HepG2 (cell line): Measurements from ENCODE around the gene TMEM59. TPM values are rescaled to one million over a fixed set of nuclear protein-coding genes. Genes with fewer than 3 reads are reported as not detected.

Source experiments
- ATAC-seq: fragments of 200-7000 bp; cut with Tn5 transposase; 3 replicates; pipeline ENCODE4 v1.9.1; 2020; ENCODE audit warnings: mild to moderate bottlenecking, moderate library complexity
- BruUV-seq: library from RNA; stranded (reverse); fragments of 400-500 nt; replicated peaks from 2 replicates; lab custom pipeline; 2021; lab: Mats Ljungman, UMichigan
- CTCF ChIA-PET: fragments of 300-600 bp; formaldehyde crosslinking; extraction: SDS; loops from one replicate; lab custom pipeline; 2021; ENCODE audit warnings: low total read pairs, inconsistent platforms, low intra/inter-chr PET ratio; lab: Yijun Ruan, JAX
- POLR2A ChIA-PET: fragments of 350-600 bp; sonication (Branson Sonifier 250); formaldehyde crosslinking; loops from one replicate; lab custom pipeline; 2020; ENCODE audit warnings: antibody characterized with exemption, inconsistent platforms; lab: Yijun Ruan, JAX
- DNase-seq: peaks from one replicate; pipeline ENCODE4 v3.0.0-alpha.2; 2015; ENCODE audit warnings: low spot score
- FAIRE-seq: peaks from 3 replicates; lab custom pipeline; 2011; peaks lifted over from hg19 to GRCh38; lab: Jason Lieb, UNC
- H2AFZ ChIP-seq: one replicate; pipeline ENCODE4 v1.6.1; 2011; ENCODE audit warnings: low read length, inconsistent platforms
- H3K27ac ChIP-seq: fragments of 300-600 bp; 3 replicates; pipeline ENCODE4 v1.8.0; 2011; ENCODE audit warnings: mixed run types, mild to moderate bottlenecking, mixed read lengths, low read length, inconsistent platforms; ENCODE audit not compliant: insufficient read depth; ENCODE audit errors: extremely low read length
- H3K27me3 ChIP-seq, 2 experiments: fragments of 200-600 bp in 1 of 2; 2 replicates in 1 of 2; 3 replicates in 1 of 2; pipeline versions ENCODE4 v1.6.0 to v1.8.0; 2011; ENCODE audit warnings: low read length in 2 of 2, mild to moderate bottlenecking in 2 of 2, moderate library complexity in 2 of 2, inconsistent platforms in 1 of 2; ENCODE audit not compliant: insufficient read depth in 2 of 2, control insufficient read depth in 1 of 2
- H3K36me3 ChIP-seq, 2 experiments: fragments of 200-600 bp in 1 of 2; replicated peaks in 1 of 2; 2 replicates in 1 of 2; 3 replicates in 1 of 2; pipeline versions ENCODE4 v1.5.1 to v1.8.0; 2011; ENCODE audit warnings: low read length in 2 of 2, inconsistent platforms in 1 of 2; ENCODE audit not compliant: insufficient read depth in 2 of 2, control insufficient read depth in 1 of 2
- H3K4me1 ChIP-seq: 2 replicates; pipeline ENCODE4 v1.5.1; 2012; ENCODE audit warnings: low read length, inconsistent platforms; ENCODE audit not compliant: insufficient read depth
- H3K4me2 ChIP-seq: 2 replicates; pipeline ENCODE4 v1.6.0; 2011; ENCODE audit warnings: low read depth, low read length, inconsistent platforms
- H3K4me3 ChIP-seq, 3 experiments: fragments of 200-600 bp in 1 of 3; sonication (generic), shearing (Covaris generic) in 1 of 3; replicated peaks in 1 of 3; 2 replicates each; pipeline ENCODE4 v1.5.1; 2011 to 2016; ENCODE audit warnings: low read length in 3 of 3, inconsistent platforms in 2 of 3, low read depth in 2 of 3, mild to moderate bottlenecking in 2 of 3, control low read depth in 1 of 3, mixed read lengths in 1 of 3; ENCODE audit not compliant: insufficient read depth in 1 of 3
- H3K79me2 ChIP-seq: one replicate; pipeline ENCODE4 v1.6.1; 2011; ENCODE audit warnings: low read length, inconsistent platforms; ENCODE audit not compliant: insufficient read depth
- H3K9ac ChIP-seq: 2 replicates; pipeline ENCODE4 v1.6.0; 2011; ENCODE audit warnings: mild to moderate bottlenecking, low read depth, low read length, inconsistent platforms; ENCODE audit not compliant: insufficient read depth
- H3K9me3 ChIP-seq: 2 replicates; pipeline ENCODE4 v1.5.1; 2012; ENCODE audit warnings: mild to moderate bottlenecking, low read length
- H4K20me1 ChIP-seq: 2 replicates; pipeline ENCODE4 v1.6.0; 2011; ENCODE audit warnings: inconsistent platforms, mild to moderate bottlenecking, low read length, moderate library complexity; ENCODE audit not compliant: insufficient read depth
- CBX1 ChIP-seq: IDR thresholded peaks from one replicate; pipeline ENCODE4 v1.6.1; 2016; ENCODE audit warnings: antibody characterized with exemption, low read depth
- CBX5 ChIP-seq: sonication (generic); formaldehyde crosslinking; IDR thresholded peaks from 2 replicates; pipeline ENCODE4 v1.4.0; 2020; ENCODE audit warnings: missing genetic modification reagents, borderline replicate concordance
- FOXO1 ChIP-seq: sonication (generic); formaldehyde crosslinking; IDR thresholded peaks from 2 replicates; pipeline ENCODE4 v1.4.0; 2020; ENCODE audit warnings: missing genetic modification reagents
- HDAC1 ChIP-seq: sonication (generic); formaldehyde crosslinking; IDR thresholded peaks from 2 replicates; pipeline ENCODE4 v1.5.1; 2020; ENCODE audit warnings: mild to moderate bottlenecking, missing genetic modification reagents
- IRF2 ChIP-seq: IDR thresholded peaks from 2 replicates; pipeline ENCODE4 v1.6.1; 2018; ENCODE audit warnings: missing genetic modification reagents, missing compliant biosample characterization
- MTA3 ChIP-seq: sonication (generic); formaldehyde crosslinking; IDR thresholded peaks from 2 replicates; pipeline ENCODE4 v1.4.0; 2020; ENCODE audit warnings: missing genetic modification reagents
- NFKBIZ ChIP-seq: IDR thresholded peaks from 2 replicates; pipeline ENCODE4 v1.6.1; 2018; ENCODE audit warnings: missing genetic modification reagents, missing compliant biosample characterization
- ZC3H4 ChIP-seq: sonication (generic); formaldehyde crosslinking; IDR thresholded peaks from 2 replicates; pipeline ENCODE4 v1.4.0; 2020; ENCODE audit warnings: missing genetic modification reagents, borderline replicate concordance
- ZNF569 ChIP-seq: sonication (generic); formaldehyde crosslinking; IDR thresholded peaks from 2 replicates; pipeline ENCODE4 v1.5.0; 2020; ENCODE audit warnings: mild to moderate bottlenecking, missing genetic modification reagents, moderate library complexity, borderline replicate concordance
- ZNF589 ChIP-seq: sonication (generic); formaldehyde crosslinking; conservative IDR thresholded peaks from 2 replicates; pipeline ENCODE4 v1.8.0; 2022; ENCODE audit warnings: mild to moderate bottlenecking, moderate library complexity, missing genetic modification reagents
- ZNF768 ChIP-seq: sonication (generic); formaldehyde crosslinking; IDR thresholded peaks from 2 replicates; pipeline ENCODE4 v1.4.0; 2020; ENCODE audit warnings: missing genetic modification reagents
- WGBS: methylation state at CpG from one replicate; pipeline ENCODE4 v1.1.6; 2017; ENCODE audit warnings: low lambda C conversion rate; 5-methylcytosine and 5-hydroxymethylcytosine counted together
- in situ Hi-C: cut with HindIII; loops from 2 replicates; pipeline ENCODE4 v1.10.0; 2017; ENCODE audit warnings: low pct_unique_long_range_greater_than_20kb; ENCODE audit not compliant: extremely low pct_ligation_motif_present
- intact Hi-C: fragments of 100-400 bp; cut with micrococcal nuclease; formaldehyde crosslinking; loops from one replicate; pipeline ENCODE4 v1.10.0; 2022; ENCODE audit not compliant: unreplicated experiment
- polyA plus RNA-seq, 8 experiments: library from polyadenylated mRNA; depleted of rRNA in 3 of 8; stranded (reverse) in 7 of 8; unstranded in 1 of 8; fragments of >200 nt; fragmentation: Illumina TruSeq in 4 of 8; extraction: Trizol in 4 of 8; gene quantifications; 2 replicates each; pipeline versions ENCODE4 v1.2.1 to v1.2.3, GENCODE V29; 2011 to 2016; ENCODE audit warnings: low read depth in 4 of 8, missing spikeins in 1 of 8, mixed read lengths in 1 of 8; ENCODE audit not compliant: insufficient read depth in 1 of 8
- total RNA-seq, 5 experiments: library from RNA; depleted of rRNA; stranded (reverse); fragments of >200 nt; fragmentation: Illumina TruSeq; extraction: Trizol; gene quantifications; 2 replicates each; pipeline ENCODE4 v1.2.3, GENCODE V29; 2016; ENCODE audit warnings: low read depth in 1 of 5
- TF ChIP-seq, protein P1 (sequence below): sonication (generic); formaldehyde crosslinking; IDR thresholded peaks from 2 replicates; pipeline ENCODE4 v1.4.0; 2020; ENCODE audit warnings: mild to moderate bottlenecking, missing genetic modification reagents, borderline replicate concordance
- TF ChIP-seq, protein P2 (sequence below): IDR thresholded peaks from 2 replicates; pipeline ENCODE4 v1.6.1; 2016; ENCODE audit warnings: control low read depth
- TF ChIP-seq, protein P3 (sequence below): sonication (generic); formaldehyde crosslinking; IDR thresholded peaks from 2 replicates; pipeline ENCODE4 v1.9.0; 2022; ENCODE audit warnings: missing genetic modification reagents, mild to moderate bottlenecking, borderline replicate concordance
- TF ChIP-seq, protein P4 (sequence below): fragments of 450-650 bp; IDR thresholded peaks from 2 replicates; pipeline ENCODE4 v1.6.1; 2017
- TF ChIP-seq, protein P5 (sequence below): sonication (generic); formaldehyde crosslinking; IDR thresholded peaks from 2 replicates; pipeline ENCODE4 v1.5.1; 2020; ENCODE audit warnings: mild to moderate bottlenecking, missing genetic modification reagents, moderate library complexity

The TMEM59 gene
- total and polyA plus RNA-seq, 2 of the 13 experiments (the other 11 are each of a cell fraction or from before 2014, with no cell fraction given): 147 to 363 TPM

DNA sequence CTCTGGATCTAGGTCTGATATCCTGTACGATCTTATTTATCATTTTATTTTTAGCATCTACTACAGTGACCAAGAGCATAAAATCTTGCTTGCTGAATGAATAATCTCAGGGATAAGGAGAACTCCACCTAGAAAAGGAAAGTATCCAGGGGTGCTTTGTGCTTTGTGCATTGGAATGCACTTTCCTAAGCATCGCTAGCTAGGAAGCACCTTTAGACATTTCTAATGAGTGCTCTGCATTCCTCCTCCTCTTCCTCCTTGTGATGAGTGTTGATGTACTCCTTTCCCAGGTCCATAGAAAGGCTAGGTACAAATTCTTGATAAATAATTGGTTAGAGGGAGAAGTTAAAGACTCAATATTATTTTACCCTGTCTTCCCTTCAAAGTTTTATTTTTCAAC, 31.8 kb upstream of the TMEM59 start:
- Histone ChIP-seq H4K20me1 (no peaks in the 10 kb centered on the region), H3K9me3 (no peaks in the 10 kb centered on the region), H3K27me3 (no peaks in the 10 kb centered on the region), H3K4me1 (peaks cover 22% of the 10 kb centered on the region), H3K36me3 (no peaks in the 10 kb centered on the region; a peak in 1 of 5 replicates), H3K9ac (no peak overlapping the region), H2AFZ (no peak overlapping the region)
- POLR2A ChIA-PET: no interaction called here
- in situ Hi-C loops: no loop called here
- intact Hi-C loops: no loop called here
- no peak for ATAC-seq
- WGBS: 100% methylated on average over 2 of the region's 2 CpGs
- BruUV-seq: no TSS peak
- CTCF ChIA-PET: no interaction called here
- TF ChIP-seq, protein P1, sequence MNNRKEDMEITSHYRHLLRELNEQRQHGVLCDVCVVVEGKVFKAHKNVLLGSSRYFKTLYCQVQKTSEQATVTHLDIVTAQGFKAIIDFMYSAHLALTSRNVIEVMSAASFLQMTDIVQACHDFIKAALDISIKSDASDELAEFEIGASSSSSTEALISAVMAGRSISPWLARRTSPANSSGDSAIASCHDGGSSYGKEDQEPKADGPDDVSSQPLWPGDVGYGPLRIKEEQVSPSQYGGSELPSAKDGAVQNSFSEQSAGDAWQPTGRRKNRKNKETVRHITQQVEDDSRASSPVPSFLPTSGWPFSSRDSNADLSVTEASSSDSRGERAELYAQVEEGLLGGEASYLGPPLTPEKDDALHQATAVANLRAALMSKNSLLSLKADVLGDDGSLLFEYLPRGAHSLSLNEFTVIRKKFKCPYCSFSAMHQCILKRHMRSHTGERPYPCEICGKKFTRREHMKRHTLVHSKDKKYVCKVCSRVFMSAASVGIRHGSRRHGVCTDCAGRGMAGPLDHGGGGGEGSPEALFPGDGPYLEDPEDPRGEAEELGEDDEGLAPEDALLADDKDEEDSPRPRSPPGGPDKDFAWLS: no peak
- no peak for TF ChIP-seq ZNF569 (CRISPR knock-in tag)
- no peak for TF ChIP-seq IRF2 (CRISPR knock-in tag)
- no peak for TF ChIP-seq CBX1
- TF ChIP-seq, protein P2, sequence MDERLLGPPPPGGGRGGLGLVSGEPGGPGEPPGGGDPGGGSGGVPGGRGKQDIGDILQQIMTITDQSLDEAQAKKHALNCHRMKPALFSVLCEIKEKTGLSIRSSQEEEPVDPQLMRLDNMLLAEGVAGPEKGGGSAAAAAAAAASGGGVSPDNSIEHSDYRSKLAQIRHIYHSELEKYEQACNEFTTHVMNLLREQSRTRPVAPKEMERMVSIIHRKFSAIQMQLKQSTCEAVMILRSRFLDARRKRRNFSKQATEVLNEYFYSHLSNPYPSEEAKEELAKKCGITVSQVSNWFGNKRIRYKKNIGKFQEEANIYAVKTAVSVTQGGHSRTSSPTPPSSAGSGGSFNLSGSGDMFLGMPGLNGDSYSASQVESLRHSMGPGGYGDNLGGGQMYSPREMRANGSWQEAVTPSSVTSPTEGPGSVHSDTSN: no peak
- no peak for TF ChIP-seq ZNF768 (CRISPR knock-in tag)
- TF ChIP-seq ZNF589 (CRISPR knock-in tag): no peak
- no peak for TF ChIP-seq FOXO1
- no peak for TF ChIP-seq CBX5
- no peak for TF ChIP-seq MTA3 (CRISPR knock-in tag)
- no peak for TF ChIP-seq NFKBIZ
- TF ChIP-seq, protein P3, sequence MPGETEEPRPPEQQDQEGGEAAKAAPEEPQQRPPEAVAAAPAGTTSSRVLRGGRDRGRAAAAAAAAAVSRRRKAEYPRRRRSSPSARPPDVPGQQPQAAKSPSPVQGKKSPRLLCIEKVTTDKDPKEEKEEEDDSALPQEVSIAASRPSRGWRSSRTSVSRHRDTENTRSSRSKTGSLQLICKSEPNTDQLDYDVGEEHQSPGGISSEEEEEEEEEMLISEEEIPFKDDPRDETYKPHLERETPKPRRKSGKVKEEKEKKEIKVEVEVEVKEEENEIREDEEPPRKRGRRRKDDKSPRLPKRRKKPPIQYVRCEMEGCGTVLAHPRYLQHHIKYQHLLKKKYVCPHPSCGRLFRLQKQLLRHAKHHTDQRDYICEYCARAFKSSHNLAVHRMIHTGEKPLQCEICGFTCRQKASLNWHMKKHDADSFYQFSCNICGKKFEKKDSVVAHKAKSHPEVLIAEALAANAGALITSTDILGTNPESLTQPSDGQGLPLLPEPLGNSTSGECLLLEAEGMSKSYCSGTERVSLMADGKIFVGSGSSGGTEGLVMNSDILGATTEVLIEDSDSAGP: no peak
- TF ChIP-seq HDAC1 (CRISPR knock-in tag): no peak
- TF ChIP-seq ZC3H4 (CRISPR knock-in tag): no peak
- TF ChIP-seq, protein P4, sequence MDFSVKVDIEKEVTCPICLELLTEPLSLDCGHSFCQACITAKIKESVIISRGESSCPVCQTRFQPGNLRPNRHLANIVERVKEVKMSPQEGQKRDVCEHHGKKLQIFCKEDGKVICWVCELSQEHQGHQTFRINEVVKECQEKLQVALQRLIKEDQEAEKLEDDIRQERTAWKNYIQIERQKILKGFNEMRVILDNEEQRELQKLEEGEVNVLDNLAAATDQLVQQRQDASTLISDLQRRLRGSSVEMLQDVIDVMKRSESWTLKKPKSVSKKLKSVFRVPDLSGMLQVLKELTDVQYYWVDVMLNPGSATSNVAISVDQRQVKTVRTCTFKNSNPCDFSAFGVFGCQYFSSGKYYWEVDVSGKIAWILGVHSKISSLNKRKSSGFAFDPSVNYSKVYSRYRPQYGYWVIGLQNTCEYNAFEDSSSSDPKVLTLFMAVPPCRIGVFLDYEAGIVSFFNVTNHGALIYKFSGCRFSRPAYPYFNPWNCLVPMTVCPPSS: no peak
- TF ChIP-seq, protein P5, sequence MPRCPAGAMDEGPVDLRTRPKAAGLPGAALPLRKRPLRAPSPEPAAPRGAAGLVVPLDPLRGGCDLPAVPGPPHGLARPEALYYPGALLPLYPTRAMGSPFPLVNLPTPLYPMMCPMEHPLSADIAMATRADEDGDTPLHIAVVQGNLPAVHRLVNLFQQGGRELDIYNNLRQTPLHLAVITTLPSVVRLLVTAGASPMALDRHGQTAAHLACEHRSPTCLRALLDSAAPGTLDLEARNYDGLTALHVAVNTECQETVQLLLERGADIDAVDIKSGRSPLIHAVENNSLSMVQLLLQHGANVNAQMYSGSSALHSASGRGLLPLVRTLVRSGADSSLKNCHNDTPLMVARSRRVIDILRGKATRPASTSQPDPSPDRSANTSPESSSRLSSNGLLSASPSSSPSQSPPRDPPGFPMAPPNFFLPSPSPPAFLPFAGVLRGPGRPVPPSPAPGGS (CRISPR knock-in tag): no peak
- TF ChIP-seq, all 625 proteins: peak for 0
- no peak overlapping the region for H3K4me3 ChIP-seq
- no peaks in the 10 kb centered on the region for H3K79me2 ChIP-seq
- no peak overlapping the region for H3K27ac ChIP-seq
- DNase-seq: no peak
- no peak overlapping the region for H3K4me2 ChIP-seq
- FAIRE-seq: no peak
